Articular chondrocyte of knee joint (primary cell): ENCODE data around the gene TNNT2. TPM values are rescaled to one million over a fixed set of nuclear protein-coding genes. Genes with fewer than 3 reads are reported as not detected.

ENCODE experiments used
- total RNA-seq: library from RNA; depleted of rRNA; stranded (reverse); fragments of >200 nt; gene quantifications from 2 replicates; pipeline ENCODE4 v1.2.3, GENCODE V29; 2012

TNNT2 gene
- not detected in 2 replicates for total RNA-seq

DNA sequence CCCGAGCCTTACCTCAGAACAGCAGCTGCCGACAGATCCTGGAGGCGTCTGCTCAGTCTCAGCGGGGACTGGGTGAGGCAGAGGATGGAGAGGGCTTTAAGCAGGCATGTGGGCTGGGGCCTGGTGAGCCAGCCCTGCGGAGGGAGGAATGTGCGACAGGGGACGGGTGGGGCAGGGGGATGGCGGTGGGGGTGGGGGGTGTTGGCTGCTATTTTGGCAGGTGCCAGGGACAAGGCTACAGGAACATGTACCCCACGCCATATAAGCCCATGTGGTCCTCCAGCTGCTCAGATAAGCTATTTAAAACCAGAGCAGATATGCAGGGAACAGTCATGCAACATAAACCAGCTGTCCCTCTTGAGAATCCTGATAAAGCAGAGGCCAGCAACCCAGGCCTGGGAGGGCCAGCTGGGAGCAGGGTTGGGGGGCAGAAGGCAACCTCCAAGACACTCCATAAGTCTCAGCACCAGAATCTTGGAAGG lies at the start of gene TNNT2:
Gene TNNT2, minus strand, starts transcription at position 70 of the 482 bp plus-strand sequence. CDS start 4,426 bp downstream, outside the sequence.

GRCh38 chr1:201399018-201399351 lies 21.5 kb upstream of the TNNT2 start, which contains the start of gene LAD1:
TSS of gene LAD1 (minus strand) at chr1:201399324. CDS start at chr1:201399306, 18 bp downstream.

Other genes with a start within 250 kb of the TNNT2 start
- 64.3 and 67.6 TPM in 2 replicates for gene TMEM9, start 223.2 kb downstream of the TNNT2 start, total RNA-seq
- not detected in 2 replicates for gene IGFN1, start 186.9 kb downstream of the TNNT2 start, total RNA-seq
- 0.54 and 0.65 TPM in 2 replicates for gene PKP1, start 94.2 kb downstream of the TNNT2 start, total RNA-seq
- gene LAD1, start 21.6 kb upstream of the TNNT2 start, total RNA-seq, result not detected in 2 replicates
- not detected in 2 replicates for gene TNNI1, start 44.0 kb upstream of the TNNT2 start, total RNA-seq
- 67.7 and 69.9 TPM in 2 replicates for gene PHLDA3, start 91.5 kb upstream of the TNNT2 start, total RNA-seq
- 157 and 200 TPM in 2 replicates for gene CSRP1, start 129.4 kb upstream of the TNNT2 start, total RNA-seq
- gene NAV1, start 161.4 kb upstream of the TNNT2 start, total RNA-seq, result 86.9 and 102 TPM in 2 replicates